H1 (cell line): ENCODE results near the gene MECP2. TPM values are rescaled to one million over a fixed set of nuclear protein-coding genes. Genes with fewer than 3 reads are reported as not detected.

Experiments
- CTCF ChIA-PET: fragments of 300-600 bp; sonication (Branson Sonifier 250); formaldehyde crosslinking; loops from one replicate; lab custom pipeline; 2021; ENCODE audit not compliant: partially characterized antibody; lab: Charles Lee
- POLR2A ChIA-PET: fragments of 300-600 bp; sonication (Branson Sonifier 250); formaldehyde crosslinking; loops from one replicate; lab custom pipeline; 2021; ENCODE audit warnings: inconsistent platforms; ENCODE audit not compliant: partially characterized antibody; lab: Charles Lee
- DNase-seq, 2 experiments: peaks; one replicate each; pipeline versions ENCODE4 v3.0.0 to v3.0.0-alpha.2; 2010 to 2022; ENCODE audit warnings: low spot score in 2 of 2, low read depth in 1 of 2, mixed read lengths in 1 of 2
- FAIRE-seq: peaks from 2 replicates; lab custom pipeline; 2011; peaks lifted over from hg19 to GRCh38; lab: Jason Lieb, UNC
- H2AFZ ChIP-seq: 2 replicates; pipeline ENCODE4 v1.8.1; 2012; ENCODE audit warnings: low read length, inconsistent platforms
- H2AK5ac ChIP-seq: 2 replicates; pipeline ENCODE4 v1.6.1; 2013; ENCODE audit warnings: low read depth, low read length
- H2BK120ac ChIP-seq: replicated peaks from 2 replicates; pipeline ENCODE3; 2013; ENCODE audit warnings: low read depth, low read length, inconsistent platforms
- H2BK12ac ChIP-seq: 2 replicates; pipeline ENCODE4 v1.6.1; 2013; ENCODE audit warnings: low read depth, low read length
- H2BK15ac ChIP-seq: 2 replicates; pipeline ENCODE4 v1.6.1; 2013; ENCODE audit warnings: low read length
- H2BK20ac ChIP-seq: 2 replicates; pipeline ENCODE4 v1.6.1; 2013; ENCODE audit warnings: low read length
- H2BK5ac ChIP-seq: 2 replicates; pipeline ENCODE4 v1.6.1; 2013; ENCODE audit warnings: low read depth, low read length
- H3K14ac ChIP-seq: 2 replicates; pipeline ENCODE4 v1.6.1; 2013; ENCODE audit warnings: inconsistent platforms; ENCODE audit not compliant: insufficient read length
- H3K18ac ChIP-seq: 2 replicates; pipeline ENCODE4 v1.6.1; 2013; ENCODE audit warnings: low read length; ENCODE audit errors: extremely low read depth
- H3K23ac ChIP-seq: 2 replicates; pipeline ENCODE4 v1.6.1; 2013; ENCODE audit warnings: inconsistent platforms; ENCODE audit not compliant: insufficient read length
- H3K23me2 ChIP-seq: 2 replicates; pipeline ENCODE4 v1.6.1; 2013; ENCODE audit warnings: low read depth, low read length
- H3K27ac ChIP-seq: 2 replicates; pipeline ENCODE4 v1.6.1; 2011; ENCODE audit warnings: low read depth, low read length, inconsistent platforms
- H3K27me3 ChIP-seq, 4 experiments: replicated peaks in 1 of 4; 1 replicate in 1 of 4; 2 replicates in 3 of 4; pipeline versions ENCODE4 v1.6.1 to v1.8.1; 2011 to 2013; ENCODE audit warnings: low read length in 3 of 4, mild to moderate bottlenecking in 3 of 4, inconsistent platforms in 2 of 4, mixed read lengths in 2 of 4, moderate library complexity in 1 of 4; ENCODE audit not compliant: control insufficient read depth in 3 of 4, insufficient read depth in 3 of 4; ENCODE audit errors: extremely low read depth in 1 of 4
- H3K36me3 ChIP-seq, 4 experiments: 2 replicates each; pipeline versions ENCODE4 v1.6.1 to v1.8.1; 2011 to 2013; ENCODE audit warnings: mild to moderate bottlenecking in 4 of 4, low read length in 3 of 4, moderate library complexity in 2 of 4, control low read depth in 1 of 4, inconsistent platforms in 1 of 4; ENCODE audit not compliant: insufficient read depth in 4 of 4, control insufficient read depth in 2 of 4
- H3K4ac ChIP-seq: replicated peaks from 2 replicates; pipeline ENCODE3; 2013; ENCODE audit warnings: low read length, low read depth, mixed read lengths, inconsistent platforms; ENCODE audit not compliant: insufficient read length
- H3K4me1 ChIP-seq, 4 experiments: replicated peaks in 1 of 4; 1 replicate in 1 of 4; 2 replicates in 3 of 4; pipeline versions ENCODE4 v1.6.1 to v1.8.1; 2011 to 2013; ENCODE audit warnings: low read length in 3 of 4, inconsistent platforms in 2 of 4, mixed read lengths in 1 of 4; ENCODE audit not compliant: insufficient read depth in 4 of 4, control insufficient read depth in 3 of 4
- H3K4me2 ChIP-seq, 2 experiments: 2 replicates each; pipeline versions ENCODE4 v1.6.1 to v1.8.1; 2011 to 2013; ENCODE audit warnings: low read depth in 2 of 2, low read length in 2 of 2, control low read depth in 1 of 2, inconsistent platforms in 1 of 2, mild to moderate bottlenecking in 1 of 2; ENCODE audit not compliant: insufficient read depth in 1 of 2
- H3K4me3 ChIP-seq, 4 experiments: fragments of 200-600, 300-600 bp in 1 of 4; sonication (generic), shearing (Covaris generic), sonication (Bioruptor Twin) in 1 of 4; 2 replicates each; pipeline versions ENCODE4 v1.5.1 to v1.8.1; 2011 to 2016; ENCODE audit warnings: low read length in 4 of 4, low read depth in 3 of 4, control low read depth in 2 of 4, inconsistent platforms in 2 of 4, mild to moderate bottlenecking in 2 of 4, mixed read lengths in 1 of 4, moderate library complexity in 1 of 4; ENCODE audit not compliant: insufficient read depth in 2 of 4; ENCODE audit errors: extremely low read depth in 1 of 4
- H3K56ac ChIP-seq: replicated peaks from 2 replicates; pipeline ENCODE3; 2013; ENCODE audit warnings: low read depth, mild to moderate bottlenecking, mixed read lengths, low read length, inconsistent platforms; ENCODE audit not compliant: insufficient read length
- H3K79me1 ChIP-seq: 2 replicates; pipeline ENCODE4 v1.6.1; 2013; ENCODE audit warnings: low read depth, low read length, control low read depth
- H3K79me2 ChIP-seq, 2 experiments: 2 replicates each; pipeline versions ENCODE4 v1.6.1 to v1.8.1; 2012 to 2013; ENCODE audit warnings: low read length in 2 of 2, mild to moderate bottlenecking in 2 of 2, inconsistent platforms in 1 of 2; ENCODE audit not compliant: insufficient read depth in 2 of 2, control insufficient read depth in 1 of 2
- H3K9ac ChIP-seq, 4 experiments: replicated peaks in 1 of 4; 1 replicate in 1 of 4; 2 replicates in 3 of 4; pipeline versions ENCODE4 v1.6.1 to v1.8.1; 2011 to 2013; ENCODE audit warnings: low read depth in 3 of 4, low read length in 3 of 4, control low read depth in 2 of 4, mild to moderate bottlenecking in 2 of 4, moderate library complexity in 2 of 4, inconsistent platforms in 1 of 4; ENCODE audit errors: extremely low read depth in 1 of 4
- H3K9me3 ChIP-seq, 2 experiments: 2 replicates each; pipeline versions ENCODE4 v1.6.1 to v1.8.1; 2012 to 2013; ENCODE audit warnings: mild to moderate bottlenecking in 2 of 2, moderate library complexity in 2 of 2, control low read depth in 1 of 2, inconsistent platforms in 1 of 2, low read depth in 1 of 2, low read length in 1 of 2, mixed read lengths in 1 of 2; ENCODE audit not compliant: insufficient read depth in 2 of 2
- H4K20me1 ChIP-seq, 2 experiments: replicated peaks in 1 of 2; 2 replicates each; pipeline versions ENCODE3 to v1.8.1; 2011 to 2013; ENCODE audit warnings: inconsistent platforms in 2 of 2, low read length in 2 of 2, mild to moderate bottlenecking in 1 of 2; ENCODE audit not compliant: insufficient read depth in 2 of 2, control insufficient read depth in 1 of 2
- H4K5ac ChIP-seq: 2 replicates; pipeline ENCODE4 v1.6.1; 2013; ENCODE audit warnings: low read length, low read depth, mixed read lengths, inconsistent platforms; ENCODE audit not compliant: insufficient read length
- H4K8ac ChIP-seq: 2 replicates; pipeline ENCODE4 v1.8.0; 2013; ENCODE audit warnings: mild to moderate bottlenecking, moderate library complexity, low read length, inconsistent platforms; ENCODE audit not compliant: insufficient read depth; ENCODE audit errors: extremely low read depth
- H4K91ac ChIP-seq: replicated peaks from 2 replicates; pipeline ENCODE3; 2013; ENCODE audit warnings: low read length, mixed read lengths, inconsistent platforms; ENCODE audit not compliant: insufficient read length
- CREB1 ChIP-seq: IDR thresholded peaks from 2 replicates; pipeline ENCODE4 v1.6.1; 2012; ENCODE audit warnings: inconsistent platforms
- JUND ChIP-seq: IDR thresholded peaks from 2 replicates; pipeline ENCODE4 v1.6.1; 2011; ENCODE audit warnings: mild to moderate bottlenecking, improper control_type of control experiment, low read length
- SP1 ChIP-seq: IDR thresholded peaks from 2 replicates; pipeline ENCODE4 v1.6.1; 2011; ENCODE audit warnings: low read depth, low read length
- WGBS, 2 experiments: shearing (Covaris generic) in 1 of 2; methylation state at CpG; one replicate each; pipeline versions ENCODE4 v1.1.6 to v1.1.7; 2013 to 2015; ENCODE audit warnings: low lambda C conversion rate in 2 of 2, mixed read lengths in 2 of 2, inconsistent platforms in 1 of 2, low coverage in 1 of 2, missing lambda C conversion rate in 1 of 2; ENCODE audit not compliant: insufficient replicate concordance in 2 of 2, insufficient coverage in 1 of 2, insufficient read length in 1 of 2; ENCODE audit errors: extremely low coverage in 1 of 2, missing lambda C conversion rate in 1 of 2; 5-methylcytosine and 5-hydroxymethylcytosine counted together
- polyA plus RNA-seq, 7 experiments: library from polyadenylated mRNA; depleted of rRNA in 3 of 7; stranded (reverse) in 5 of 7; unstranded in 2 of 7; fragments of >200 nt in 5 of 7; fragments of 200-250 nt in 2 of 7; gene quantifications; 1 replicate in 5 of 7; 2 replicates in 1 of 7; 4 replicates in 1 of 7; pipeline versions ENCODE4 v1.2.1 to v1.2.3, GENCODE V29; 2011 to 2013; ENCODE audit warnings: missing spikeins in 2 of 7, mixed read lengths in 2 of 7
- total RNA-seq: library from RNA; stranded (reverse); fragmentation: NEBNext Ultra II Directional; extraction: Animal tissue kit (Norgen Biotek cat#: 25700); gene quantifications from 2 replicates; pipeline ENCODE4 v1.2.1, GENCODE V29; 2021
- TF ChIP-seq, protein P1 (sequence below): IDR thresholded peaks from 2 replicates; pipeline ENCODE4 v1.6.1; 2011; ENCODE audit warnings: low read depth, mild to moderate bottlenecking, low read length; ENCODE audit not compliant: insufficient read depth

Gene MECP2
- total and polyA plus RNA-seq, 2 of the 8 experiments (the other 6 are each of a cell fraction or from before 2014, with no cell fraction given): 5.0 to 32.4 TPM

- H4K5ac ChIP-seq: no peak overlapping the region
- no peak overlapping the region for H3K14ac ChIP-seq
- no peak overlapping the region for H2BK20ac ChIP-seq
- H2AFZ ChIP-seq: no peak overlapping the region
- FAIRE-seq (no peak), DNase-seq (no peak)
- ChIA-PET POLR2A (interaction anchor here (0.9 to 2.9 kb wide), 6 partner anchors 9 to 85 kb away, joined by 3 to 15 read pairs (median 5); partner anchors contain the start of gene HCFC1), CTCF (interaction anchor here (1.0 to 4.1 kb wide), 23 partner anchors 8 to 111 kb away, joined by 3 to 29 read pairs (median 5); partner anchors contain the start of genes HCFC1 and TMEM187)
- H3K9ac ChIP-seq: no peak overlapping the region
- H3K4ac ChIP-seq: no peak overlapping the region
- H3K56ac ChIP-seq: no peak overlapping the region
- H4K8ac ChIP-seq: no peak overlapping the region; the same call in 1 of the 2 replicates
- no peak overlapping the region for H3K27ac ChIP-seq
- H4K91ac ChIP-seq: no peak overlapping the region
- H4K20me1 ChIP-seq: no peaks in the 10 kb centered on the region
- peaks cover 2 to 11% (median 7%) of the 10 kb centered on the region in 4 experiments; a peak in 3 of 8 replicates for H3K36me3 ChIP-seq
- no peak overlapping the region for H2BK12ac ChIP-seq
- no peak overlapping the region for H3K23ac ChIP-seq
- H3K23me2 ChIP-seq: no peaks in the 10 kb centered on the region
- H3K4me1 ChIP-seq: peaks cover 0 to 7% (median 3%) of the 10 kb centered on the region in 4 experiments; a peak in 2 of 7 replicates
- H2AK5ac ChIP-seq: no peak overlapping the region
- H3K4me2 ChIP-seq: no peak overlapping the region
- H3K79me2 ChIP-seq: no peaks in the 10 kb centered on the region
- H3K79me1 ChIP-seq: no peaks in the 10 kb centered on the region
- no peak overlapping the region for H3K18ac ChIP-seq
- 96% methylated on average over 8 of the region's 17 CpGs; no CpG with 5 or more reads in 1 of the 2 experiments for WGBS, 2 experiments
- no peak overlapping the region for H3K4me3 ChIP-seq
- no peaks in the 10 kb centered on the region for H3K9me3 ChIP-seq
- H2BK5ac ChIP-seq: no peak overlapping the region
- H2BK15ac ChIP-seq: no peak overlapping the region
- no peak overlapping the region for H2BK120ac ChIP-seq
- no peaks in the 10 kb centered on the region for H3K27me3 ChIP-seq
- TF ChIP-seq SP1: no peak
- TF ChIP-seq, protein P1, sequence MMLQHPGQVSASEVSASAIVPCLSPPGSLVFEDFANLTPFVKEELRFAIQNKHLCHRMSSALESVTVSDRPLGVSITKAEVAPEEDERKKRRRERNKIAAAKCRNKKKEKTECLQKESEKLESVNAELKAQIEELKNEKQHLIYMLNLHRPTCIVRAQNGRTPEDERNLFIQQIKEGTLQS: no peak
- TF ChIP-seq JUND: no peak
- no peak for TF ChIP-seq CREB1
These were observed 84.5 kb downstream of the MECP2 start for GRCh38 chrX:154013001-154013421.
